Stimulated activated CD8-positive, alpha-beta memory T cell treated with anti-CD3 and anti-CD28 coated beads, Interleukin-2, amount 100 ng/mL, for 1 hour (primary cell): ENCODE data around the gene ZNF507.
"Not testable (repeated sequence)": the region's sequence is repeated elsewhere in the genome, so short reads cannot be mapped to it uniquely, and the experiment has no call there.

Experiments used
- DNase-seq, 2 donors: peaks; one replicate each; pipeline ENCODE4 v3.0.0-alpha.2; 2020; ENCODE audit warnings: low read depth in 2 of 2

Gene ZNF507

DNA sequence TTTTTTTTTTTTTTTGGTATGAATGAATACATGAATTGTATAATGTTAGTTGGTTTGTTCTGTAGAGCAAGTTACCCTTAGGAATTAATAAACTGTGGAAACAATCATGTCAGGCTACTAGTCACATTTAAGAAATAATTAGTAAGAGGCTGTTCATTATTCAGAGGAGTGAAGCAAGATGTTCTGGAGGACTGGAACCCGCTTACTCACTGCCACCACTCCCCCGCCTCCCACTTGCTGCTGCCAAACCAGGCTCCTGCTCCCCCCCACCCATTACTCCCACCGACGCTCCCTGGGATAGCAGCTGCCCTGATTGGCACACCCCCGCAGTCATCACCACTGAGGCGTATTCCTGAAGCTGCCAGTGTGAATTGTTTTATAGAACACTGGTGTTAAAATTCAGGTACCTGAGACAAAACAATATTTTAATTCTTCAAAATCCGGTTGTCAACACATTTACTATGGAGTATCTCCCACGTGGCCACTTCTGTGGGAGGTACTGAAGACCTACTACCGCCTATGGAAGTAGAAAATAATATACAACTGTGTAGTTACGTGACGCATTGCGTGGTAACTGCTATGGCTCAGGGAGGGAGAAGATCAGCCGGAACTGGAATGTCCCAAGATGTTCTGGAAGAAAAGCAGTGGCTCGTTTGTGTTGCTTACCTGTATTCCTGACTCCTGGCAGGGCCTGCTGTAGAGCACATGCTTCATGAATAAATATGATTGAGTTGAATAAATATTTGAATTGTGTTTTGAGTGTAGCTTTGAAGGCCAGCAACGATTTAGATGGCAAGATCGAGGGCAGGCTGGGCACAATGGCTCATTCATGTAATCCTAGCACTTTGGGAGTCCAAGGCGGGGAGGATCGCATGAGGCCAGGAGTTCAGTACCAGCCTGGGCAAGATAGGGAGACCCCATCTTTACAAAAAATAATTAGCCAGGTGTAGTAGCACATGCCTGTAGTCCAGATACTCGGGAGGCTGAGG is 61.9 kb downstream of the ZNF507 start:
- DNase-seq = no peak

DNA sequence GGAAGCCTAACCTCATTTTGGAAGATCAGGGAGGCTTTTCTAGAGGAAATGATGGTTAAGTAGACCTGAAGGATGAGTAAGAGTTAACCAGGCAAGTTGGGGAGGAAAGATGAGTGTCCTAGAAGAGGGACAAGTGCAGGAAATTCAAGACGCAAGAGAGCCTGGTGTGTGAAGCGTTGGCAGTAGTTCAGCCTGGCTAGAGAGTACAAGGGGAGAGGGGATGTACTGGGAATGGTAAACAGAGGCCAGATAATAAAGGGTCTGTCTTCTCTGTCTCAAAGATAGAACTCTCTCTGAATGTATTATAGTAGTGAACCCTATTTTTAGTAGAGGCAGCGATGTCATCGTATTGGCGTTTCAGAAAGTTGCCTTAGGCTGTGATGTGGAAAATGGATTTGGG is 69.8 kb downstream of the ZNF507 start:
- no peak for DNase-seq

DNA sequence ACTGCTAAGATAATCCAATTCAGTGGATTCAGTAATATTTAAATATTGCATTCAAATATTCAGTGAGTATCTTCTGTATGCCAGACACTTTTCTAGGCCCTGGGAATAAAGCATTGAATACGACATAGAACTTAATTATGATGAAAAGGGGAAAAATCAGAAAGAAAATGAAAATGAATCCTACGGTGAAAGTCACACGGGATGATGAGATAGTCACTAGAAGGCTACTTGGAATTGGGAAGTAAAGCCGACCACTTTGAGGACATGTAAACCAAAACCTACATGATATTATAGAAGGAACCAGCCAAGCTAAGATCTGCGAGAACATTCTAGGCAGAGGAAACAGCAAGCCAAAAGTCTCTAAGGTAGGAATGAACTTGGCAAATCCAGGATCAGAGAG is 70.3 kb downstream of the ZNF507 start:
- no peak for DNase-seq

DNA sequence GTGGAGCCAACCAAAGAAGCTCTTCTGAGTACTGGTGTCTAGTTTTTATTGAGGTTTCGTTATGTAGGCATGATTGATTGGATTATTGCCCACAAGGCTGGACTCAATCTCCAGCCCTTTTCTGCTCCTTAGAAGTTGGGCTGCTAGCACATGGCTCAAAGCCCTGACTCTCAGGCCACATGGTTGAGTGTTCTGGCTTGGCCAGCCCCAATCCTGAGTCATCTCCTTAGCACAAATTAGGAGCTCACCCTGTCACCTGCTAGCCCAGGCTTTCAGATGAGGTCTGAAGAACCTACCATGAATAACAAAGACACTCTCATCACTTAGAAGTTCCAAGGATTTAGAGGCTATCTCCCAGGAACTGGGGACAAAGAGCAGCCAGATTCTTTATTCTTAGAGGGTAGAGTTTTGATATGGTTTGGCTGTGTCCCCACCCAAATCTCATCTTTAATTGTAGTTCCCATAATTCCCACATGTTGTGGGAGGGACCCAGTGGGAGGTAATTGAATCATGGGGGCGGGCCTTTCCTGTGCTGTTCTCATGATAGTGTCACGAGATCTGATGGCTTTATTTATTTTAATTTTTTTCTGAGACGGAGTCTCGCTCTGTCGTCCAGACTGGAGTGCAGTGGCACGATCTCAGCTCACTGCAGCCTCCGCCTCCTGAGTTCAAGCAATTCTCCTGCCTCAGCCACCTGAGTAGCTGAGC is 71.5 kb downstream of the ZNF507 start:
- DNase-seq = no peak

DNA sequence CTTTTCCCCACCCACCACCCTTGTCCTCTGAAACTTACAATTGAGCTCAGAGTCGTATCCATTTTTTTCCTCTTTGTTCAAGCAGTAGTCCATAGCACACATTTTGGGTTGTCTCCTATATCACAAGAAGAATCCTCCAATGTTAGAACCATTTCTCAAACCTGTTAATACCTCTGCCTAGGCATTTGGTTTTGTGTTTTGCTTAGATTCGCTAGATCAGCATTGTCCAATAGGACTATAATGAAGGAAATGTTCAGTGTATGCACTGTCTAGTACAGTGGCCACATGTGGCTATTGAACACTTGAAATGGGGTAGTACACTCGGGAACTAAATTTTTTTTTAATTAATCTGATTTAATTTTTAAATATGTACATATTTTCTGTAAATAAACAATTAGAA is 72.7 kb downstream of the ZNF507 start:
- no peak for DNase-seq

DNA sequence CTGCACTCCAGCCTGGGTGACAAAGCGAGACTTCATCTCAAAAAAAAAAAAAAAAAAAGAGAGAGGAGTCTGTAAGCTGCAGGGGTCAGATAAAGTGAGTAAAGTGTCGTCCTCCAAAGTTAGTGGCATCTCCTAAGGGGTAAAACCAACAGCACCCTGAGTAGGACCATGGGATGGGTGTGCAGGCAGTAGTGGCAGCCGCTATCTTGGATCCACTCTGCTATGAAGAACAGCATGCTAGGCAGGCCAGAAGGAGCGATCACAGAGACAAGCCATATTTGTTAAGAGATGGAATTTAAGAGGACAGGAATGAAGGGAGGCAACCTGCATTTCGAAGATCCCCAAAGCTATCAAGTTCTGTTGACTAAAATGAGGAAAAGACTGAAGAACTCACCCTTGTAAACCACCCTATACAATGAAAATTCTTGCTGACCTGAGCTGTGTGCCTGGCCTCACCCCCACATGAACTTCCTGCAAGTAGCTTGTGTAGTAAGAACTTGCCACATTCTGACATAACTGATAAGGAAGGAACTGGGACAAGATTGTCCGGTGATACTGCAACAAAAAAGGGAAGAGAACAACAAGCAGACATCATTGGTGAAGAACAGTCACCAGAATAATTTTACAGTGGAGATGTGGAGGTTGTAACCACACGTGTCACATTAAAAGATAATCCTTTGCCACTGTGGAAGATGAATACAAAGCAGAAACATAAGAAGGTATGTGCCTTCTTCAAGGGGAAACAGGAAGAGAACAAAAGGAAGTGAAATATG is 76.4 kb downstream of the ZNF507 start:
- DNase-seq = no peak

DNA sequence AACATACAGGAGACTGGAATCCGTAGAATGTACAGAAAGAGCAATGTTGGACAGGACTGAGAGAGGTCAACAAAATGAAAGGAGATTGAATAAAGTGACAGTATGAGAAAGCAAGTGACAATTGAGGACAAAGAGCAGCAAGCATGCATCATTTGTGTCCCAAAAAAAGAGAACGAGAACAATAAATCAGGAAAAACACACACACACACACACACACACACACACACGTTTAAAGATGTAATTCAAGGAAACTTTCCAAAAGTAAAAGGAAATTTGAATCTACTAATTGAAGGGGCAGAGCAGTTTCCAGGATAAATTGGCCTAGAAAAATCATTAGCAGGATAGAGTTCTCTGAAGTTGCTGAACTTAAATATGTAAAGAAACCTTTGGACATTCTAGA is 77.0 kb downstream of the ZNF507 start:
- no peak for DNase-seq

DNA sequence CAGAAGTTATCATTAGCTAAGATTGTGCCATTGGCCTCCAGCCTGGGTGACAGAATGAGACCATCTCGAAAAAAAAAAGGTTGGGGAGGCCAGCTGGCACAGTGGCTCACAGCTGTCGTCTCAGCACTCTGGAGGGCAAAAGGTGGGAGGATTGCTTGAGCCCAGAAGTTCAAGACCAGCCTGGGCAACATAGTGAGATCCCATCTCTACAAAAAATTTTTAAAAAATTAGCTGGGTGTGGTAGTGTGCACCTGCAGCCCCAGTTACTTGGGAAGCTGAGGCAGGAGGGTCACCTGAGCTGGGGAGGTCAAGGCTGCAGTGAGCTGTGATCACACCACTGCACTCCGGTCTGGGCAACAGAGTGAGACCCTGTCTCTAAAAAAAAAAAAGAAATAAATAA is 78.5 kb downstream of the ZNF507 start:
- DNase-seq = not testable (repeated sequence)

DNA sequence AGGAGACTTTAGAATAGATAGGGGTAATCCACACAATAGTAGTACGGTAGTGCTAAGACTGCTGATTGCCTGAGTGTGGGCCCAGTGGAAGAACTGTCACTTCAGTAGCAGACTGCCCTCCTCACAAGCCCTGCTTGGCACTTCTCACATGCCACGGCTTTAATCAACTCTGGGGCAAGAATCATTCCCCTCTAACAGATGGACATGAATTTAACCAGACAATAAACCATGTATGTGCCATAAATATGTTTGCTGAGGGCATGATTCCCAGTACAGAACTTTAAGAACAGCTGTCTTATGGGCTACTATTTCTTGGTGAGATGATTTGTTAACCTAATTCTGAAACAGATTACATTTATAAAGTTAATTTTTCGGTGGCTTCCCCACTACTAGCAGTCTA is 82.1 kb downstream of the ZNF507 start:
- no peak for DNase-seq

DNA sequence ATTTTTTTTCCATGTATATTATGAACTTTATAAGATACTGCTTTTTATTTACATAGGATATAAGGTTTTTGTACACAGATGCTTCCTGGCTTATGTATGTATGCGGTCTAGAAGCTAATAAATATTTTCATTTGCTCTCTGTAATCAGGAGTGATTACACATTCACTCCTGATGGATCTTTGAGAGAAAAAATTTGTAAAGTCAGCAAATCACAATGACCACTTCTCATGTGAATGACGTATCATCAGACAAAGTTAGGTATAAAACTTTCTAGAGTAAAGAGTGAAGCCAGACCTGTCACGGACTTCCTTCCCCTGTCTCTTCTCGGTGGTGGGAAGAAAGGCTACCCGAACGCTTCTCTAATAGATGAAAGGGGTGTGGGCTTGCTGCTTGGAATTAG is 91.3 kb downstream of the ZNF507 start:
- no peak for DNase-seq

DNA sequence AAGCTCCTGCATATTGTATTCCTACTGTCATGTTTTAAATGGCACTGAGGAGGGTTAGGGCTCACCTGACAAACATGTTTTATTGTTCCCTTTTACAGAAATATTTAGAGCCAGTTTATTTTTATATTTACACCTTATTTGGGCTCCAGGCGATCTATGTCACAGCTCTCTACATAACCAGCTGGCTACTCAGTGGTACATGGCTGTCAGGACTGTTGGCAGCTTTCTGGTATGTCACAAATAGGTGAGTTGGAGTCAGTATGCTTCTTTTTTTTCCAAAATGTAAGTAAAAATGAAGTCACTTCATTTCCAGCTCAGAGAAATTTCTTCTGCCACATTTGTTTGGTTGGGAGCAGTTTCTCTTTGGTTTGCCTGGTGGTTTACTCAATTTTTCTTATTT is 91.7 kb downstream of the ZNF507 start:
- no peak for DNase-seq
